ENCODE results near the gene KNSTRN.

KNSTRN gene

GRCh38 chr15:40365624-40366456, 16.7 kb upstream of the KNSTRN start:
- H3K36me3 ChIP-seq (ENCODE audit: control insufficient read depth in 1 of 2, insufficient read depth in 2 of 2, low read length in 2 of 2): no peaks in the 10 kb centered on the region

GRCh38 chr15:40366457-40367370, 15.8 kb upstream of the KNSTRN start:
- no peaks in the 10 kb centered on the region for H3K27me3 ChIP-seq (ENCODE audit: control insufficient read depth in 1 of 2, insufficient read depth in 2 of 2, low read length in 2 of 2)
- H3K9me3 ChIP-seq (ENCODE audit: control insufficient read depth in 1 of 2, low read length in 2 of 2): no peaks in the 10 kb centered on the region
- H3K9ac ChIP-seq (ENCODE audit: low read depth in 1 of 2, low read length in 2 of 2): peak overlapping the region; percentile 15 to 59
- H3K4me3 ChIP-seq (ENCODE audit: low read depth in 1 of 2, low read length in 2 of 2): peak overlapping the region; percentile 58
- H3K4me1 ChIP-seq (ENCODE audit: control insufficient read depth in 1 of 2, insufficient read depth in 2 of 2, low read length in 2 of 2): peaks cover 10 to 17% of the 10 kb centered on the region in 2 donors
- no peak overlapping the region for H3K27ac ChIP-seq (ENCODE audit: low read depth, low read length)
- no peaks in the 10 kb centered on the region for H3K36me3 ChIP-seq (ENCODE audit: control insufficient read depth in 1 of 2, insufficient read depth in 2 of 2, low read length in 2 of 2)

More at GRCh38 chr15:40365624-40366456, 16.7 kb upstream of the KNSTRN start:
- H3K9ac ChIP-seq (ENCODE audit: low read depth in 1 of 2, low read length in 2 of 2): no peak overlapping the region
- no peaks in the 10 kb centered on the region for H3K9me3 ChIP-seq (ENCODE audit: control insufficient read depth in 1 of 2, low read length in 2 of 2)
- H3K4me3 ChIP-seq (ENCODE audit: low read depth in 1 of 2, low read length in 2 of 2): no peak overlapping the region
- no peaks in the 10 kb centered on the region for H3K27me3 ChIP-seq (ENCODE audit: control insufficient read depth in 1 of 2, insufficient read depth in 2 of 2, low read length in 2 of 2)
- H3K27ac ChIP-seq (ENCODE audit: low read depth, low read length): no peak overlapping the region
- H3K4me1 ChIP-seq (ENCODE audit: control insufficient read depth in 1 of 2, insufficient read depth in 2 of 2, low read length in 2 of 2): peaks cover 10 to 17% of the 10 kb centered on the region in 2 donors

GRCh38 chr15:40367371-40367685, 15.2 kb upstream of the KNSTRN start:
- no peaks in the 10 kb centered on the region for H3K9me3 ChIP-seq (ENCODE audit: control insufficient read depth in 1 of 2, low read length in 2 of 2)
- no peaks in the 10 kb centered on the region for H3K36me3 ChIP-seq (ENCODE audit: control insufficient read depth in 1 of 2, insufficient read depth in 2 of 2, low read length in 2 of 2)
- H3K4me1 ChIP-seq (ENCODE audit: control insufficient read depth in 1 of 2, insufficient read depth in 2 of 2, low read length in 2 of 2): peaks cover 10 to 17% of the 10 kb centered on the region in 2 donors
- no peak overlapping the region for H3K27ac ChIP-seq (ENCODE audit: low read depth, low read length)
- peak overlapping the region; percentile 15 to 59 for H3K9ac ChIP-seq (ENCODE audit: low read depth in 1 of 2, low read length in 2 of 2)
- H3K27me3 ChIP-seq (ENCODE audit: control insufficient read depth in 1 of 2, insufficient read depth in 2 of 2, low read length in 2 of 2): no peaks in the 10 kb centered on the region
- peak overlapping the region; percentile 58 for H3K4me3 ChIP-seq (ENCODE audit: low read depth in 1 of 2, low read length in 2 of 2)

- no peak overlapping the region for H3K27ac ChIP-seq (ENCODE audit: low read depth, low read length)
- H3K4me1 ChIP-seq (ENCODE audit: control insufficient read depth in 1 of 2, insufficient read depth in 2 of 2, low read length in 2 of 2): peaks cover 10 to 17% of the 10 kb centered on the region in 2 donors
- H3K36me3 ChIP-seq (ENCODE audit: control insufficient read depth in 1 of 2, insufficient read depth in 2 of 2, low read length in 2 of 2): no peaks in the 10 kb centered on the region
- no peaks in the 10 kb centered on the region for H3K9me3 ChIP-seq (ENCODE audit: control insufficient read depth in 1 of 2, low read length in 2 of 2)
- peak overlapping the region; percentile 15 to 59 for H3K9ac ChIP-seq (ENCODE audit: low read depth in 1 of 2, low read length in 2 of 2)
- peak overlapping the region; percentile 58 for H3K4me3 ChIP-seq (ENCODE audit: low read depth in 1 of 2, low read length in 2 of 2)
- no peaks in the 10 kb centered on the region for H3K27me3 ChIP-seq (ENCODE audit: control insufficient read depth in 1 of 2, insufficient read depth in 2 of 2, low read length in 2 of 2)
These were observed 14.6 kb upstream of the KNSTRN start for GRCh38 chr15:40367686-40368611.

- H3K36me3 ChIP-seq (ENCODE audit: control insufficient read depth in 1 of 2, insufficient read depth in 2 of 2, low read length in 2 of 2): no peaks in the 10 kb centered on the region
- no peak overlapping the region for H3K9ac ChIP-seq (ENCODE audit: low read depth in 1 of 2, low read length in 2 of 2)
- H3K27ac ChIP-seq (ENCODE audit: low read depth, low read length): no peak overlapping the region
- peaks cover 10 to 17% of the 10 kb centered on the region in 2 donors for H3K4me1 ChIP-seq (ENCODE audit: control insufficient read depth in 1 of 2, insufficient read depth in 2 of 2, low read length in 2 of 2)
- H3K4me3 ChIP-seq (ENCODE audit: low read depth in 1 of 2, low read length in 2 of 2): no peak overlapping the region
- H3K27me3 ChIP-seq (ENCODE audit: control insufficient read depth in 1 of 2, insufficient read depth in 2 of 2, low read length in 2 of 2): no peaks in the 10 kb centered on the region
- H3K9me3 ChIP-seq (ENCODE audit: control insufficient read depth in 1 of 2, low read length in 2 of 2): no peaks in the 10 kb centered on the region
These were observed 13.6 kb upstream of the KNSTRN start for GRCh38 chr15:40368719-40369473.

GRCh38 chr15:40369474-40369869, 13.0 kb upstream of the KNSTRN start:
- Histone ChIP-seq H3K27ac (ENCODE audit: low read depth, low read length) (no peak overlapping the region), H3K36me3 (ENCODE audit: control insufficient read depth in 1 of 2, insufficient read depth in 2 of 2, low read length in 2 of 2) (no peaks in the 10 kb centered on the region), H3K4me3 (ENCODE audit: low read depth in 1 of 2, low read length in 2 of 2) (no peak overlapping the region), H3K4me1 (ENCODE audit: control insufficient read depth in 1 of 2, insufficient read depth in 2 of 2, low read length in 2 of 2) (peaks cover 10 to 17% of the 10 kb centered on the region in 2 donors), H3K9ac (ENCODE audit: low read depth in 1 of 2, low read length in 2 of 2) (no peak overlapping the region), H3K9me3 (ENCODE audit: control insufficient read depth in 1 of 2, low read length in 2 of 2) (no peaks in the 10 kb centered on the region), H3K27me3 (ENCODE audit: control insufficient read depth in 1 of 2, insufficient read depth in 2 of 2, low read length in 2 of 2) (no peaks in the 10 kb centered on the region)

GRCh38 chr15:40369971-40370370, 12.6 kb upstream of the KNSTRN start:
- Histone ChIP-seq H3K27ac (ENCODE audit: low read depth, low read length) (no peak overlapping the region), H3K36me3 (ENCODE audit: control insufficient read depth in 1 of 2, insufficient read depth in 2 of 2, low read length in 2 of 2) (no peaks in the 10 kb centered on the region), H3K4me3 (ENCODE audit: low read depth in 1 of 2, low read length in 2 of 2) (no peak overlapping the region), H3K9me3 (ENCODE audit: control insufficient read depth in 1 of 2, low read length in 2 of 2) (no peaks in the 10 kb centered on the region), H3K4me1 (ENCODE audit: control insufficient read depth in 1 of 2, insufficient read depth in 2 of 2, low read length in 2 of 2) (peaks cover 10 to 17% of the 10 kb centered on the region in 2 donors), H3K9ac (ENCODE audit: low read depth in 1 of 2, low read length in 2 of 2) (no peak overlapping the region), H3K27me3 (ENCODE audit: control insufficient read depth in 1 of 2, insufficient read depth in 2 of 2, low read length in 2 of 2) (no peaks in the 10 kb centered on the region)

- H3K27me3 ChIP-seq (ENCODE audit: control insufficient read depth in 1 of 2, insufficient read depth in 2 of 2, low read length in 2 of 2): no peaks in the 10 kb centered on the region
- H3K9me3 ChIP-seq (ENCODE audit: control insufficient read depth in 1 of 2, low read length in 2 of 2): no peaks in the 10 kb centered on the region
- no peak overlapping the region for H3K4me3 ChIP-seq (ENCODE audit: low read depth in 1 of 2, low read length in 2 of 2)
- no peak overlapping the region for H3K9ac ChIP-seq (ENCODE audit: low read depth in 1 of 2, low read length in 2 of 2)
- peaks cover 0 to 4% of the 10 kb centered on the region in 2 donors for H3K4me1 ChIP-seq (ENCODE audit: control insufficient read depth in 1 of 2, insufficient read depth in 2 of 2, low read length in 2 of 2)
- H3K27ac ChIP-seq (ENCODE audit: low read depth, low read length): no peak overlapping the region
- no peaks in the 10 kb centered on the region for H3K36me3 ChIP-seq (ENCODE audit: control insufficient read depth in 1 of 2, insufficient read depth in 2 of 2, low read length in 2 of 2)
These were observed 9.5 kb upstream of the KNSTRN start for GRCh38 chr15:40372981-40373380.

GRCh38 chr15:40377606-40378005, 4.9 kb upstream of the KNSTRN start:
- Histone ChIP-seq H3K9me3 (ENCODE audit: control insufficient read depth in 1 of 2, low read length in 2 of 2) (no peaks in the 10 kb centered on the region), H3K4me3 (ENCODE audit: low read depth in 1 of 2, low read length in 2 of 2) (no peak overlapping the region), H3K27ac (ENCODE audit: low read depth, low read length) (no peak overlapping the region), H3K27me3 (ENCODE audit: control insufficient read depth in 1 of 2, insufficient read depth in 2 of 2, low read length in 2 of 2) (no peaks in the 10 kb centered on the region), H3K36me3 (ENCODE audit: control insufficient read depth in 1 of 2, insufficient read depth in 2 of 2, low read length in 2 of 2) (no peaks in the 10 kb centered on the region), H3K4me1 (ENCODE audit: control insufficient read depth in 1 of 2, insufficient read depth in 2 of 2, low read length in 2 of 2) (no peaks in the 10 kb centered on the region), H3K9ac (ENCODE audit: low read depth in 1 of 2, low read length in 2 of 2) (no peak overlapping the region)

All from duodenal mucosa (tissue), 2 donors.